ENCODE data around the gene FAM222A. TPM values are rescaled to one million over a fixed set of nuclear protein-coding genes. Genes with fewer than 3 reads are reported as not detected.

The FAM222A gene
- total RNA-seq, 1 donor, result 0.54 TPM

- no peak for DNase-seq (ENCODE audit: low read depth)
- no peak for TF ChIP-seq CTCF (IDR thresholded peaks at IDR 0.05; ENCODE audit: insufficient read depth, low read length)
- no peak overlapping the region for H3K4me3 ChIP-seq (ENCODE audit: low read depth, low read length)
These were observed 18.2 kb downstream of the FAM222A start for GRCh38 chr12:109731806-109732205.

- TF ChIP-seq CTCF (IDR thresholded peaks at IDR 0.05; ENCODE audit: insufficient read depth, low read length), result no peak
- no peak overlapping the region for H3K4me3 ChIP-seq (ENCODE audit: low read depth, low read length)
- no peak for DNase-seq (ENCODE audit: low read depth)
These were observed 19.0 kb downstream of the FAM222A start for GRCh38 chr12:109732321-109733305.

- H3K4me3 ChIP-seq (ENCODE audit: low read depth, low read length), result no peak overlapping the region
- DNase-seq (ENCODE audit: low read depth), result no peak
- TF ChIP-seq CTCF (IDR thresholded peaks at IDR 0.05; ENCODE audit: insufficient read depth, low read length), result no peak
These were observed 20.8 kb downstream of the FAM222A start for GRCh38 chr12:109734219-109735000.

- no peak for DNase-seq (ENCODE audit: low read depth)
- H3K4me3 ChIP-seq (ENCODE audit: low read depth, low read length), result no peak overlapping the region
- TF ChIP-seq CTCF (IDR thresholded peaks at IDR 0.05; ENCODE audit: insufficient read depth, low read length), result no peak
These were observed 21.5 kb downstream of the FAM222A start for GRCh38 chr12:109735051-109735521.

- TF ChIP-seq CTCF (IDR thresholded peaks at IDR 0.05; ENCODE audit: insufficient read depth, low read length), result no peak
- no peak overlapping the region for H3K4me3 ChIP-seq (ENCODE audit: low read depth, low read length)
- no peak for DNase-seq (ENCODE audit: low read depth)
These were observed 22.4 kb downstream of the FAM222A start for GRCh38 chr12:109735825-109736551.

- no peak overlapping the region for H3K4me3 ChIP-seq (ENCODE audit: low read depth, low read length)
- DNase-seq (ENCODE audit: low read depth), result peak; percentile 47
- no peak for TF ChIP-seq CTCF (IDR thresholded peaks at IDR 0.05; ENCODE audit: insufficient read depth, low read length)
These were observed 23.0 kb downstream of the FAM222A start for GRCh38 chr12:109736552-109737108.

Data from fibroblast of the aortic adventitia (primary cell).